LNCAP (cell line): ENCODE results near the gene OAT.

Experiments
- CTCF ChIP-seq: fragments of 450-650 bp; IDR thresholded peaks from 2 replicates; pipeline ENCODE4 v1.5.1; 2017; ENCODE audit warnings: mild to moderate bottlenecking

The OAT gene

DNA sequence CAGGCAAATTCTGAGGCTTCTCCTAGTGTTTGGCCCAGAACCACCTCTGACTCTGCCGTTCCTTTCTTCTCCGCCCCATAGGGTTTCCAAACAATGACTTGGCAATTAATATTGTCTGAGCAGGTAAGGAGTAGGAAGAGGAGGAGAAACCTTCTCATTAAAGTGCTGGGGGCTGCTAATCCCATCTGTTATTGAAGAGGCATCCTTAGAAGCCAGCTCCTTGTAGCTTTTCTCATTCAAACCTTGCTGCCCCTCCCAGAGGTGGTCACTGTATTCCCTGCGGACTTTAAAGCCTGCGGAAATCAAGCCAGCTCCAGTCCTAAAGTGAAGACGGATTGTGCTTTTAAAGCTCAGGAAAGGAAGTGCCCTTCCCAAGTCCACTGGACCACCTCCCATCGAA, 32.6 kb upstream of the OAT start:
- TF ChIP-seq CTCF: no peak

- no peak for TF ChIP-seq CTCF
Measured at GRCh38 chr10:124450783-124451057, 32.0 kb upstream of the OAT start.

DNA sequence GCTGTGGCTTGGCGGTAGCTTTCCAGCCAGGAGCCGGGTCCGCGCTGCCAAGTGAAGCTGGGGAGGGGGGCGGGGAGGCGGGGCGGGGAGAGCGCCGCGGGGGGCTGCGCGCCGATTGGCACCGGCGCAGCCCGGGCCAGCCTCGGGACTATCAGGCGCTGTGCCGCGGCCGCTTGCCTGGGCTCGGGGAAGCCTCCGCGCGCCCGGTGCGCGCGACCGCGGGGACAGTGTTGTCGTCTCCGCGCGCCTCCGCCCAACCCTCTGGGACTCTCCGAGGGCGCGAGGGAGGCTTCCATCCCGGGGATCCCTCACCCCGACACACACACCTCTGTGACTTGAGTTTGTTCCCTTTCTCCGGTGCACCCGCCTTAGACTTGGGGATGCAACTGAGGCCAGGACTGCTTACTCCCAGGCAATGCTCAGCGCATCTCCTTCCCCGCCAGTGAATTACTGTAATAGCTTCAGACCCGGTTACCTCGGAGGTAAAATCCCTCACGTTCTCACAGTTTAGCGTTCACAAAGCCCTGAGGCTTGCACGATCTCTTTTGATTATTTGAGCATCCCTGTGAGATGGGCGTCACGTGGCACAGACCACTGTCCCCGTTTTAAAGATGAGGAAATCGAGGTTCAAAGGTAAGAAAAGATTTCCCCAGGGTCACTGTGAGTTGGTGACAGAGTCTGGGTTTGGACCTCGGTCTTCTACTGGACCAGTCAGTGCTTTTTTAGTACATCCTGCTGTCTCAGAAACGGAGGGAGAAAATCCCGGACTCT, 31.5 kb upstream of the OAT start, which contains the start of gene NKX1-2:
NKX1-2 (minus strand) TSS at position 24 of the 771 bp plus-strand sequence. CDS start 92 bp downstream, outside the sequence.
- TF ChIP-seq CTCF: no peak

GRCh38 chr10:124449170-124450011, 30.7 kb upstream of the OAT start:
- no peak for TF ChIP-seq CTCF

- no peak for TF ChIP-seq CTCF
Measured at GRCh38 chr10:124448696-124449169, 30.0 kb upstream of the OAT start.

- TF ChIP-seq CTCF: no peak
Measured at GRCh38 chr10:124447751-124448466, 29.2 kb upstream of the OAT start.
